ENCODE data around the gene KTN1.

Gene KTN1

GRCh38 chr14:55579724-55580469 is at the start of gene KTN1:
KTN1 (plus strand) TSS chr14:55580207; CDS start chr14:55612049, 31,842 bp downstream.
- H3K4me3 ChIP-seq (ENCODE audit: low read depth, low read length), result peak within 1 kb of the TSS; percentile 86
- TF ChIP-seq, protein P1, sequence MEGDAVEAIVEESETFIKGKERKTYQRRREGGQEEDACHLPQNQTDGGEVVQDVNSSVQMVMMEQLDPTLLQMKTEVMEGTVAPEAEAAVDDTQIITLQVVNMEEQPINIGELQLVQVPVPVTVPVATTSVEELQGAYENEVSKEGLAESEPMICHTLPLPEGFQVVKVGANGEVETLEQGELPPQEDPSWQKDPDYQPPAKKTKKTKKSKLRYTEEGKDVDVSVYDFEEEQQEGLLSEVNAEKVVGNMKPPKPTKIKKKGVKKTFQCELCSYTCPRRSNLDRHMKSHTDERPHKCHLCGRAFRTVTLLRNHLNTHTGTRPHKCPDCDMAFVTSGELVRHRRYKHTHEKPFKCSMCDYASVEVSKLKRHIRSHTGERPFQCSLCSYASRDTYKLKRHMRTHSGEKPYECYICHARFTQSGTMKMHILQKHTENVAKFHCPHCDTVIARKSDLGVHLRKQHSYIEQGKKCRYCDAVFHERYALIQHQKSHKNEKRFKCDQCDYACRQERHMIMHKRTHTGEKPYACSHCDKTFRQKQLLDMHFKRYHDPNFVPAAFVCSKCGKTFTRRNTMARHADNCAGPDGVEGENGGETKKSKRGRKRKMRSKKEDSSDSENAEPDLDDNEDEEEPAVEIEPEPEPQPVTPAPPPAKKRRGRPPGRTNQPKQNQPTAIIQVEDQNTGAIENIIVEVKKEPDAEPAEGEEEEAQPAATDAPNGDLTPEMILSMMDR (IDR thresholded peaks at IDR 0.05; ENCODE audit: insufficient read depth, low read length, missing control alignments), result no peak
- ChIA-PET CTCF (interaction anchor here (1.6 to 2.6 kb wide), 2 partner anchors 21 to 134 kb away, joined by 3 to 13 read pairs; no protein-coding TSS in a partner anchor), POLR2A (no interaction called here)
- no peak for DNase-seq (ENCODE audit: low read depth, low spot score)

DNA sequence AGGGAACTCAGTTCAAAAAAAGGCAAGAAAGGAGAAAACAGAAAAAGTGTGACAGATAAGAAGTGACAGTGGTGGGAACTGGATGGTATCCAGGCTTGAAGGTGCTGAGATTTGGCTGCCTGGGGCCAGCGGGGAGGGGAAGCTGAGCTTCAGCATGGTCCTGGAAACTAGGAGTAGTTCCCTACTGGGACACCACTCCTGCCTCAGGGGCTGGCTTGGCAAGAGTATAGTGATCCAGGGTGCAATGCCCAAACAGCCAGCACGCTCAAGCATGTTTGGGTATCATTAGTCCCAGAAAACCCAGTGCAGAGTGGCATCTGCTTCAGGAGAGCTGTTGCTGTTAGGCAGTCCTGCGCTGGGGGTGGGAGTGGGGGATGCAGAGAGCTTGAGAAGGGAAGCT is 49.5 kb upstream of the KTN1 start:
- TF ChIP-seq, protein P1 (IDR thresholded peaks at IDR 0.05; ENCODE audit: insufficient read depth, low read length, missing control alignments), result no peak
- DNase-seq (ENCODE audit: low read depth, low spot score), result no peak
- no peak overlapping the region for H3K4me3 ChIP-seq (ENCODE audit: low read depth, low read length)
- POLR2A ChIA-PET, result no interaction called here
- CTCF ChIA-PET, result interaction anchor here (2.0 kb wide), 1 partner anchor 285 kb away, joined by 4 read pairs; no protein-coding TSS in a partner anchor

DNA sequence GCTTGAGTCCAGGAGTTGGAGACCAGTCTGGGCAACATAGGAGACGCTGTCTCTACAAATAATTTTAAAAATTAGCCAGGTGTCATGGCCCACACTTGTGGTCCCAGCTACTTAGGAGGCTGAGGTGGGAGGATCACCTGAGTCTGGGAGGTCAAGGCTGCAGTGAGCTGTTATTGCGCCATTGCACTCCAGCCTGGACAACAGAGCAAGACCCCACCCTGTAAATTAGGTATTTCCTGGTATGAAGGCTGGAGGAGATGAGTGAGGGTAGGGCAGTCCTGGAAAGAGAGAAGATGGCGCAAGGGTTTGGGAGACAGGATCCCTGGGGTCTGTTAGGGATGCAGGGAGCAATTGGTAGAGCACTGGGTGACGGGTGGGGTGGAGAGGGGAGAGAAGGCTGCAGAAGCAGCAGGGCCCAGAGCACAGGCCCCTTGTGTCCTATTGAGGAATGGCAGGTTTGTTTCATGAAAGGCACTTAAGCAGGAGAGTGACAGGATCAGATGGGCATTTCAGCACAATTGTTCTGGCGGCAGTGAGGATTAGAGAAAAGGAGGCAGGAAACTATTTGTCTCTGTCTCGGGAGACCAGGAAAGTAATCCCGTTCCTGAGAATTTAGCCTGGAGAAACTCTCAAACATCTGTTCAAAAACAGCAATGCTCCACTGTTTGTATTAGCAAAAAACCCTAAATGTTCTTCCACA is 47.2 kb upstream of the KTN1 start:
- DNase-seq (ENCODE audit: low read depth, low spot score), result no peak
- TF ChIP-seq, protein P1 (IDR thresholded peaks at IDR 0.05; ENCODE audit: insufficient read depth, low read length, missing control alignments), result no peak
- no peak overlapping the region for H3K4me3 ChIP-seq (ENCODE audit: low read depth, low read length)
- ChIA-PET POLR2A (no interaction called here), CTCF (interaction anchor here (0.8 to 1.5 kb wide), 2 partner anchors 9 to 14 kb away, joined by 4 to 5 read pairs; no protein-coding TSS in a partner anchor)

DNA sequence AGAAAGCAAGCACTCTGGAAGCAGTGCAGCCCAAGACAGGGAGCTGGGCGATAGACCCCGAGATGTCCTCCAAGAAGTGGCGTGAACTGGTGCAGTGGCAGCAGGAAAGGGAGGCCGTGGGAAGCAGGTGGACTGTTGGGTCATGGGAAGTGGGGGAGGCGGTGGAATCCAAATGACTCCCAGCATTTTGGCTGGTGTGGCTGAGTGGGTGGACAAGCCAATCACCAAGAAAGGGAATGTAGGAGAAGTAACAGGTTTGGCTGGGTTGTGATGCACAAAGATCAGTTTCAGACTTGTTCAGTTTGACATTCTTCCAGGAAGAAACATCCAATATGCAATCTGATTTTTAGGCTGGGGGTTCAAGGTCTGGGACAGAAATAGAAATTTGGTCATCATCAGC is 46.0 kb upstream of the KTN1 start:
- POLR2A ChIA-PET, result no interaction called here
- TF ChIP-seq, protein P1 (IDR thresholded peaks at IDR 0.05; ENCODE audit: insufficient read depth, low read length, missing control alignments), result no peak
- H3K4me3 ChIP-seq (ENCODE audit: low read depth, low read length), result no peak overlapping the region
- CTCF ChIA-PET, result no interaction called here
- DNase-seq (ENCODE audit: low read depth, low spot score), result no peak

DNA sequence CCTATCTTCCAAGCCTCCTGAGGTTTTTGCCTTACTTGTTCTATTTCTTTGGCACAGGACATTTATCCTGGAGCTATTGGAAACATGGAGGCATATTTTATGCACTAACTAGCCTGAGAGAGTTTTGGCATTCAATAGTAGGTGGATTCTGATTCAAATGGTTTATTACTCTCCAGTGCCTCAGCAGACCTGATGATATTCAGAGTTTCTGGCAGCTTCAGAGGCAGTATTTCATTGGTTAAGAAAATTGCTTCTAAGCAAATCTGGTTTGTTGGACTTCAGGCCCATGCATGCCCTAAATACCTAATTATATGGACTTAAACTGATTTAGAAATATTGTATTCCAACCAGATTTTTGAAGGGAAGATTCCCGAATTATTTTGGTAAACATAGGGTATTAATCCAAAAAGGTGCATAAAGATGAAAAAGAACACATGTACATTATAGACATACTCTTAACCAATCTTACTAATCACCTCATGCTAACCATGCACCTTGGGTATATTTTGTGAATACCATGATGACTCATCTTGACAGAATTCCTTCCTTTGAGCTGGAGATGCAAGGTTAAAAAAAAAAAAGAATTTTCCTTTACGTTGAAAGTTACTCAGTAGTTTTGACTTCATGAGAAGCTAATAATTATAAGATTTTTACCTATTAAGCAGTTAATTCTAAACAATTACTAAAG is 44.3 kb upstream of the KTN1 start:
- CTCF ChIA-PET, result interaction anchor here (1.3 to 1.4 kb wide), 2 partner anchors 21 to 38 kb away, joined by 3 to 5 read pairs; no protein-coding TSS in a partner anchor
- TF ChIP-seq, protein P1 (IDR thresholded peaks at IDR 0.05; ENCODE audit: insufficient read depth, low read length, missing control alignments), result no peak
- no peak for DNase-seq (ENCODE audit: low read depth, low spot score)
- POLR2A ChIA-PET, result no interaction called here
- H3K4me3 ChIP-seq (ENCODE audit: low read depth, low read length), result no peak overlapping the region

All from AG04449 (cell line).